Esophagus muscularis mucosa (tissue), 3 donors: Measurements from ENCODE around the gene DNHD1.

Source experiments
- CTCF ChIP-seq, 3 experiments: fragments of 200-600 bp in 2 of 3; fragments of 450-650 bp in 1 of 3; sonication (generic) in 2 of 3; IDR thresholded peaks; one replicate each; pipeline ENCODE4 v1.5.1; 2017 to 2019; ENCODE audit warnings: antibody characterized with exemption in 3 of 3, mild to moderate bottlenecking in 2 of 3, moderate library complexity in 1 of 3
- POLR2A ChIP-seq: fragments of 450-650 bp; IDR thresholded peaks from one replicate; pipeline ENCODE4 v1.6.1; 2017; ENCODE audit warnings: antibody characterized with exemption, moderate library complexity, mild to moderate bottlenecking, low read depth

- TF ChIP-seq CTCF (IDR thresholded peaks at IDR 0.05), result no peak
- no peak for TF ChIP-seq POLR2A
Observed at GRCh38 chr11:6601041-6601461, 104.0 kb downstream of the DNHD1 start.
